Activated naive CD8-positive, alpha-beta T cell treated with anti-CD3 and anti-CD28 coated beads, Interleukin-2, amount 50 U/mL, for 24 hours (primary cell): ENCODE measurements around the gene ANKRD33B.
"Not testable (repeated sequence)": the region's sequence is repeated elsewhere in the genome, so short reads cannot be mapped to it uniquely, and the experiment has no call there.

Source experiments
- ATAC-seq: fragments of 150-1000 bp; cut with Tn5 transposase; one replicate; pipeline ENCODE4 v1.10.0; 2021
- DNase-seq: peaks from one replicate; pipeline ENCODE4 v3.0.0; 2021
- H3K27ac Mint-ChIP-seq: one replicate; pipeline ENCODE4 v1.8.0; 2021; ENCODE audit warnings: mild to moderate bottlenecking, mixed read lengths
- H3K27me3 Mint-ChIP-seq: one replicate; pipeline ENCODE4 v1.8.0; 2021; ENCODE audit warnings: mixed read lengths
- H3K36me3 Mint-ChIP-seq: one replicate; pipeline ENCODE4 v1.8.0; 2021; ENCODE audit warnings: low read depth, mixed read lengths
- H3K4me1 Mint-ChIP-seq: one replicate; pipeline ENCODE4 v1.8.0; 2021; ENCODE audit warnings: mixed read lengths
- H3K4me3 Mint-ChIP-seq: one replicate; pipeline ENCODE4 v1.8.0; 2021; ENCODE audit warnings: mild to moderate bottlenecking, moderate library complexity, mixed read lengths
- H3K9me3 Mint-ChIP-seq: one replicate; pipeline ENCODE4 v1.8.0; 2021; ENCODE audit warnings: mixed read lengths

The ANKRD33B gene

GRCh38 chr5:10563945-10564837 lies at the start of gene ANKRD33B:
Gene ANKRD33B, plus strand, starts transcription at chr5:10564070. Its CDS starts 398 bp downstream, at chr5:10564468.
- Mint-ChIP-seq H3K9me3 (no peaks in the 10 kb centered on the region), H3K27me3 (peaks cover 20% of the 10 kb centered on the region), H3K36me3 (peaks cover 4% of the 10 kb centered on the region), H3K4me1 (peaks cover 31% of the 10 kb centered on the region), H3K4me3 (peak within 1 kb of the TSS; percentile 90), H3K27ac (peak within 1 kb of the TSS; percentile 82)
- peak; percentile 83 for DNase-seq
- peak; percentile 80 for ATAC-seq

GRCh38 chr5:10514572-10514971 lies 49.3 kb upstream of the ANKRD33B start:
- H3K4me3 Mint-ChIP-seq, H3K27me3 Mint-ChIP-seq, H3K9me3 Mint-ChIP-seq, H3K27ac Mint-ChIP-seq, ATAC-seq, H3K4me1 Mint-ChIP-seq, DNase-seq, H3K36me3 Mint-ChIP-seq: not testable (repeated sequence)

- H3K27me3 Mint-ChIP-seq: peaks cover 2% of the 10 kb centered on the region
- ATAC-seq: no peak
- DNase-seq: no peak
- no peaks in the 10 kb centered on the region for H3K36me3 Mint-ChIP-seq
- H3K4me3 Mint-ChIP-seq: no peak overlapping the region
- no peaks in the 10 kb centered on the region for H3K9me3 Mint-ChIP-seq
- no peak overlapping the region for H3K27ac Mint-ChIP-seq
- no peaks in the 10 kb centered on the region for H3K4me1 Mint-ChIP-seq
Observed at GRCh38 chr5:10515492-10515891, 48.4 kb upstream of the ANKRD33B start.

GRCh38 chr5:10518347-10518746 lies 45.5 kb upstream of the ANKRD33B start:
- no peaks in the 10 kb centered on the region for H3K36me3 Mint-ChIP-seq
- H3K9me3 Mint-ChIP-seq: peaks cover 9% of the 10 kb centered on the region
- H3K27me3 Mint-ChIP-seq: peaks cover 2% of the 10 kb centered on the region
- no peaks in the 10 kb centered on the region for H3K4me1 Mint-ChIP-seq
- no peak for DNase-seq
- H3K27ac Mint-ChIP-seq: no peak overlapping the region
- ATAC-seq: no peak
- no peak overlapping the region for H3K4me3 Mint-ChIP-seq

- DNase-seq: no peak
- Mint-ChIP-seq H3K27ac (no peak overlapping the region), H3K9me3 (peaks cover 9% of the 10 kb centered on the region), H3K4me3 (no peak overlapping the region), H3K36me3 (no peaks in the 10 kb centered on the region), H3K27me3 (peaks cover 2% of the 10 kb centered on the region), H3K4me1 (no peaks in the 10 kb centered on the region)
- no peak for ATAC-seq
Observed at GRCh38 chr5:10519729-10520128, 44.1 kb upstream of the ANKRD33B start.

- DNase-seq (no peak), ATAC-seq (no peak)
- Mint-ChIP-seq H3K36me3 (no peaks in the 10 kb centered on the region), H3K4me3 (no peak overlapping the region), H3K27me3 (peaks cover 2% of the 10 kb centered on the region), H3K4me1 (no peaks in the 10 kb centered on the region), H3K9me3 (peaks cover 9% of the 10 kb centered on the region), H3K27ac (no peak overlapping the region)
Observed at GRCh38 chr5:10520706-10521105, 43.2 kb upstream of the ANKRD33B start.

GRCh38 chr5:10521466-10522223 lies 42.2 kb upstream of the ANKRD33B start:
- Mint-ChIP-seq H3K27ac (no peak overlapping the region), H3K9me3 (peaks cover 9% of the 10 kb centered on the region)
- ATAC-seq: no peak

GRCh38 chr5:10522224-10522611 lies 41.7 kb upstream of the ANKRD33B start:
- Mint-ChIP-seq H3K36me3 (no peaks in the 10 kb centered on the region), H3K4me1 (no peaks in the 10 kb centered on the region), H3K9me3 (peaks cover 9% of the 10 kb centered on the region), H3K27ac (no peak overlapping the region), H3K27me3 (peaks cover 2% of the 10 kb centered on the region), H3K4me3 (no peak overlapping the region)
- ATAC-seq (no peak), DNase-seq (no peak)

More at GRCh38 chr5:10521466-10522223, 42.2 kb upstream of the ANKRD33B start:
- peak; percentile 17 for DNase-seq
- H3K4me1 Mint-ChIP-seq: no peaks in the 10 kb centered on the region
- peaks cover 2% of the 10 kb centered on the region for H3K27me3 Mint-ChIP-seq
- H3K36me3 Mint-ChIP-seq: no peaks in the 10 kb centered on the region
- H3K4me3 Mint-ChIP-seq: no peak overlapping the region

GRCh38 chr5:10524376-10525123 lies 39.3 kb upstream of the ANKRD33B start:
- Mint-ChIP-seq H3K9me3 (peaks cover 9% of the 10 kb centered on the region), H3K27ac (no peak overlapping the region), H3K4me1 (no peaks in the 10 kb centered on the region), H3K4me3 (no peak overlapping the region), H3K27me3 (no peaks in the 10 kb centered on the region), H3K36me3 (no peaks in the 10 kb centered on the region)
- no peak for ATAC-seq
- DNase-seq: no peak

- no peaks in the 10 kb centered on the region for H3K4me1 Mint-ChIP-seq
- H3K27me3 Mint-ChIP-seq: peaks cover 3% of the 10 kb centered on the region
- peaks cover 9% of the 10 kb centered on the region for H3K9me3 Mint-ChIP-seq
- DNase-seq (no peak), ATAC-seq (no peak)
- H3K4me3 Mint-ChIP-seq: no peak overlapping the region
- no peak overlapping the region for H3K27ac Mint-ChIP-seq
- H3K36me3 Mint-ChIP-seq: no peaks in the 10 kb centered on the region
Observed at GRCh38 chr5:10525124-10525495, 38.8 kb upstream of the ANKRD33B start.

- H3K4me3 Mint-ChIP-seq: no peak overlapping the region
- H3K27ac Mint-ChIP-seq: no peak overlapping the region
- peaks cover 6% of the 10 kb centered on the region for H3K27me3 Mint-ChIP-seq
Observed at GRCh38 chr5:10527281-10527950, 36.5 kb upstream of the ANKRD33B start.

GRCh38 chr5:10528056-10528816 lies 35.6 kb upstream of the ANKRD33B start:
- peaks cover 10% of the 10 kb centered on the region for H3K27me3 Mint-ChIP-seq
- ATAC-seq: no peak
- no peaks in the 10 kb centered on the region for H3K36me3 Mint-ChIP-seq
- DNase-seq: no peak
- no peak overlapping the region for H3K27ac Mint-ChIP-seq
- H3K4me1 Mint-ChIP-seq: no peaks in the 10 kb centered on the region
- no peak overlapping the region for H3K4me3 Mint-ChIP-seq
- H3K9me3 Mint-ChIP-seq: peaks cover under 1% of the 10 kb centered on the region

More at GRCh38 chr5:10527281-10527950, 36.5 kb upstream of the ANKRD33B start:
- no peaks in the 10 kb centered on the region for H3K36me3 Mint-ChIP-seq
- no peak for DNase-seq
- no peak for ATAC-seq
- peaks cover 6% of the 10 kb centered on the region for H3K9me3 Mint-ChIP-seq
- no peaks in the 10 kb centered on the region for H3K4me1 Mint-ChIP-seq

GRCh38 chr5:10528827-10529226 lies 35.0 kb upstream of the ANKRD33B start:
- ATAC-seq (no peak), DNase-seq (no peak)
- H3K4me3 Mint-ChIP-seq: no peak overlapping the region
- no peak overlapping the region for H3K27ac Mint-ChIP-seq
- H3K4me1 Mint-ChIP-seq: no peaks in the 10 kb centered on the region
- no peaks in the 10 kb centered on the region for H3K36me3 Mint-ChIP-seq
- H3K27me3 Mint-ChIP-seq: peaks cover 10% of the 10 kb centered on the region
- H3K9me3 Mint-ChIP-seq: no peaks in the 10 kb centered on the region
